NT2/D1 (cell line): ENCODE data around the gene ZNF70.

Experiments used
- SUZ12 ChIP-seq: IDR thresholded peaks from 2 replicates; pipeline ENCODE4 v1.6.1; 2011; ENCODE audit not compliant: insufficient read length, insufficient read depth; ENCODE audit errors: extremely low read depth
- YY1 ChIP-seq: IDR thresholded peaks from 2 replicates; pipeline ENCODE4 v1.6.1; 2011; ENCODE audit not compliant: insufficient read length, insufficient read depth
- ZNF274 ChIP-seq: IDR thresholded peaks from 2 replicates; pipeline ENCODE4 v1.6.1; 2011; ENCODE audit warnings: mild to moderate bottlenecking, low read depth, low read length

DNA sequence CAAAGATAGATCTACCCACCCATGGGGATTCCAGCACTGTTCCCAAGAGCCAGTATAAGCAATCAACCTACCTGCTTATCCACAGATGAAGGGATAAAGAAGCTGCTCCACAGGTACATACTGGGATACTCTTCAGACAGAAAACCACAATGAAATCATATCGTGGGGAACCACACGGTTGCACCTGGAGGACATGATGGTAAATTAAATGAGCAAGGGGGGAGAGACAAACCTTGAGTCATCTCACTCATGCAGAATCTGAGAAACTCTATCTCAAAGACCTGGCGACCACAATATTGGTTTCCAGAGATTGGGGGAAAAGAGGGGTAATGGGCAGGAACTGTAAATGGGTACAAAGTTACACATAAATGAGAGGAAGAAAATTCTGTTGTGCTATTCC, 45.6 kb downstream of the ZNF70 start:
- TF ChIP-seq SUZ12 (no peak), ZNF274 (no peak), YY1 (no peak)
